RWPE2 (cell line): Measurements from ENCODE around the gene LUZP2.

Experiments used
- ATAC-seq: fragments of 200-7000 bp; cut with Tn5 transposase; 3 replicates; pipeline ENCODE4 v1.9.1; 2021; ENCODE audit warnings: low read depth
- DNase-seq: peaks from one replicate; pipeline ENCODE4 v3.0.0-alpha.2; 2020; ENCODE audit warnings: low spot score
- H3K27ac ChIP-seq: fragments of 450-650 bp; 2 replicates; pipeline ENCODE4 v1.5.1; 2017; ENCODE audit warnings: mild to moderate bottlenecking; ENCODE audit not compliant: poor library complexity, severe bottlenecking
- H3K27me3 ChIP-seq: fragments of 250-450 bp; sonication (Bioruptor Pico); 2 replicates; pipeline ENCODE4 v1.5.1; 2021; ENCODE audit warnings: mild to moderate bottlenecking, moderate library complexity; ENCODE audit not compliant: insufficient read depth, poor library complexity, severe bottlenecking
- H3K36me3 ChIP-seq: fragments of 250-450 bp; sonication (Bioruptor Pico); 2 replicates; pipeline ENCODE4 v1.5.1; 2020; ENCODE audit warnings: low read depth, mild to moderate bottlenecking, moderate library complexity
- H3K4me1 ChIP-seq: fragments of 250-450 bp; sonication (Bioruptor Pico); 2 replicates; pipeline ENCODE4 v1.5.1; 2021; ENCODE audit warnings: mild to moderate bottlenecking, moderate library complexity; ENCODE audit not compliant: insufficient read depth, poor library complexity, severe bottlenecking
- H3K4me3 ChIP-seq: fragments of 250-450 bp; sonication (Bioruptor Pico); 2 replicates; pipeline ENCODE4 v1.5.1; 2021; ENCODE audit warnings: mild to moderate bottlenecking, moderate library complexity; ENCODE audit not compliant: severe bottlenecking
- H3K9me3 ChIP-seq: fragments of 250-450 bp; sonication (Bioruptor Pico); 2 replicates; pipeline ENCODE4 v1.5.1; 2021; ENCODE audit warnings: mild to moderate bottlenecking, moderate library complexity; ENCODE audit not compliant: severe bottlenecking
- TF ChIP-seq, protein P1 (sequence below): fragments of 450-650 bp; IDR thresholded peaks from one replicate; pipeline ENCODE4 v1.5.1; 2017; ENCODE audit warnings: mild to moderate bottlenecking, moderate library complexity; ENCODE audit not compliant: poor library complexity, severe bottlenecking

The LUZP2 gene

DNA sequence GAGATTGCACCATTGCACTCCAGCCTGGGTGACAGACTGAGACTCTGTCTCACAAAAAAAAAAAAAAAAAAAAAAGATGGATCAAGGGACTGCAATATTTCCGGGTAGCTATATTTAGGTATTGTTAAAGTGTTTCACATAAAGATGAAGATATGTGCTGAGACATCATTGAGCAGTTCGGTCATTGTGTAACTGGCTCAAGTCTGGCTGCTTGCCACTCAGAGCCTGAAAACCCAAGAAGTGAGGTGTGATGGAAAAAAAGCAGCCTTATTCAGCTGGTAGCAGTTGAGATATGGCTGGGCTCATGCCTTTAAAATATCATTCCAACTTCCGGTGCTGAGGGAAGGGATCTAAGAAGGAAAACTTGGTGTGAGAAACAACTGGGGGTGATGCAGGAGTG, 46.9 kb downstream of the LUZP2 start:
- H3K27ac ChIP-seq, result no peak overlapping the region
- H3K4me3 ChIP-seq, result no peak overlapping the region
- ATAC-seq (no peak), DNase-seq (no peak)
- no peaks in the 10 kb centered on the region for H3K36me3 ChIP-seq
- TF ChIP-seq, protein P1, sequence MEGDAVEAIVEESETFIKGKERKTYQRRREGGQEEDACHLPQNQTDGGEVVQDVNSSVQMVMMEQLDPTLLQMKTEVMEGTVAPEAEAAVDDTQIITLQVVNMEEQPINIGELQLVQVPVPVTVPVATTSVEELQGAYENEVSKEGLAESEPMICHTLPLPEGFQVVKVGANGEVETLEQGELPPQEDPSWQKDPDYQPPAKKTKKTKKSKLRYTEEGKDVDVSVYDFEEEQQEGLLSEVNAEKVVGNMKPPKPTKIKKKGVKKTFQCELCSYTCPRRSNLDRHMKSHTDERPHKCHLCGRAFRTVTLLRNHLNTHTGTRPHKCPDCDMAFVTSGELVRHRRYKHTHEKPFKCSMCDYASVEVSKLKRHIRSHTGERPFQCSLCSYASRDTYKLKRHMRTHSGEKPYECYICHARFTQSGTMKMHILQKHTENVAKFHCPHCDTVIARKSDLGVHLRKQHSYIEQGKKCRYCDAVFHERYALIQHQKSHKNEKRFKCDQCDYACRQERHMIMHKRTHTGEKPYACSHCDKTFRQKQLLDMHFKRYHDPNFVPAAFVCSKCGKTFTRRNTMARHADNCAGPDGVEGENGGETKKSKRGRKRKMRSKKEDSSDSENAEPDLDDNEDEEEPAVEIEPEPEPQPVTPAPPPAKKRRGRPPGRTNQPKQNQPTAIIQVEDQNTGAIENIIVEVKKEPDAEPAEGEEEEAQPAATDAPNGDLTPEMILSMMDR, result no peak
- no peaks in the 10 kb centered on the region for H3K4me1 ChIP-seq
- H3K27me3 ChIP-seq, result no peaks in the 10 kb centered on the region
- no peaks in the 10 kb centered on the region for H3K9me3 ChIP-seq

DNA sequence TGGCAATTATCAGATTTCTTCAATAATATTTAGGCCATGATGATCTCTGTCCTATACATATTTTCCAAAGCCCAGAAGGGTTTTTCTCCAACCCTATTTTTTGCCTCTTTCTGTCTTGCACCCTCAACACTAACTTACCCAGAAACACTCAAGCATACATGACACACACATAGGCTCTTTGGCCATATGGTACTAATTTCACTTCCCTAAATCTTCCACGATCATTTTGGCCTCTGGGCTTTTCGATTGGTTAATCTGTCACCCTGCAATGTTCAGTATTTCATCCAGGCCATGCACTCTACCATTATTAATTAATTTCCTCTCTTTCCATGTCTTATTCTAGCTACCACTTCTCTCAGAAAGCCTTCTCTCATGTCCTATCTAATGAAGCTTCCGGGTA, 59.8 kb downstream of the LUZP2 start:
- H3K27me3 ChIP-seq, result no peaks in the 10 kb centered on the region
- H3K36me3 ChIP-seq, result no peaks in the 10 kb centered on the region
- H3K4me3 ChIP-seq, result no peak overlapping the region
- H3K27ac ChIP-seq, result no peak overlapping the region
- no peak for DNase-seq
- ATAC-seq, result no peak
- TF ChIP-seq, protein P1, result no peak
- no peaks in the 10 kb centered on the region for H3K9me3 ChIP-seq
- H3K4me1 ChIP-seq, result no peaks in the 10 kb centered on the region

GRCh38 chr11:24559315-24559714, 62.5 kb downstream of the LUZP2 start:
- Histone ChIP-seq H3K27ac (no peak overlapping the region), H3K27me3 (no peaks in the 10 kb centered on the region), H3K4me1 (no peaks in the 10 kb centered on the region), H3K9me3 (no peaks in the 10 kb centered on the region), H3K36me3 (no peaks in the 10 kb centered on the region), H3K4me3 (no peak overlapping the region)
- DNase-seq (no peak), ATAC-seq (no peak)
- TF ChIP-seq, protein P1, result no peak

DNA sequence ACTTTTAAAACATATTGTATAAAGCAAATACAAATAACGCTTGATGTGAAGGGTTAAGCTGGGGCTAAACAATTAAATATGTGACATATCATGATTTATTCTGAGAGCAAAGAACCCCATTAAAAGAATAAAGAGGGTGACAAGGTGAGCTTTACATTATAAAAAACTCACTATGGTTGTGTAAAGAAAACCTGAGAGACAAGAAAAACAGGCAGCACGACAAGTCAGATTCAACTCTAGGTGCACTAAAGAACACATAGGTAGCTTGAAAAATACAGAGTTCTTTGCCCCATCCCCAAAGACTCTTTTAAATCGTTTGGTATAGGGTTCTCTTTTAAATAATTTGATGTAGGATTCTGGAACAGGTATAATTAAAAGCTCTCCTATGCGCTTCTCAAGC, 63.5 kb downstream of the LUZP2 start:
- H3K4me1 ChIP-seq, result no peaks in the 10 kb centered on the region
- H3K36me3 ChIP-seq, result no peaks in the 10 kb centered on the region

GRCh38 chr11:24567380-24567779, 70.5 kb downstream of the LUZP2 start:
- Histone ChIP-seq H3K4me3 (no peak overlapping the region), H3K27ac (no peak overlapping the region), H3K4me1 (no peaks in the 10 kb centered on the region), H3K9me3 (no peaks in the 10 kb centered on the region), H3K27me3 (no peaks in the 10 kb centered on the region), H3K36me3 (no peaks in the 10 kb centered on the region)
- no peak for ATAC-seq
- TF ChIP-seq, protein P1, result no peak
- DNase-seq, result no peak

More for the DNA sequence above, 63.5 kb downstream of the LUZP2 start:
- H3K27ac ChIP-seq, result no peak overlapping the region
- DNase-seq (no peak), ATAC-seq (no peak)
- TF ChIP-seq, protein P1, result no peak
- H3K4me3 ChIP-seq, result no peak overlapping the region
- no peaks in the 10 kb centered on the region for H3K9me3 ChIP-seq
- no peaks in the 10 kb centered on the region for H3K27me3 ChIP-seq
